HFF-Myc (cell line): ENCODE data around the gene RMDN2.

Source experiments
- DNase-seq: peaks from one replicate; pipeline ENCODE4 v3.0.0-alpha.2; 2011; ENCODE audit warnings: low read depth; ENCODE audit errors: extremely low read depth
- H3K4me3 ChIP-seq: replicated peaks from 2 replicates; pipeline ENCODE4 v1.5.1; 2011; ENCODE audit warnings: low read depth, mild to moderate bottlenecking, control low read depth, low read length
- CTCF ChIP-seq: IDR thresholded peaks from 2 replicates; pipeline ENCODE4 v1.5.1; 2012; ENCODE audit warnings: mild to moderate bottlenecking, low read depth, low read length, control low read depth; ENCODE audit errors: missing control alignments

The RMDN2 gene, protein sequence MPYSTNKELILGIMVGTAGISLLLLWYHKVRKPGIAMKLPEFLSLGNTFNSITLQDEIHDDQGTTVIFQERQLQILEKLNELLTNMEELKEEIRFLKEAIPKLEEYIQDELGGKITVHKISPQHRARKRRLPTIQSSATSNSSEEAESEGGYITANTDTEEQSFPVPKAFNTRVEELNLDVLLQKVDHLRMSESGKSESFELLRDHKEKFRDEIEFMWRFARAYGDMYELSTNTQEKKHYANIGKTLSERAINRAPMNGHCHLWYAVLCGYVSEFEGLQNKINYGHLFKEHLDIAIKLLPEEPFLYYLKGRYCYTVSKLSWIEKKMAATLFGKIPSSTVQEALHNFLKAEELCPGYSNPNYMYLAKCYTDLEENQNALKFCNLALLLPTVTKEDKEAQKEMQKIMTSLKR

GRCh38 chr2:37925063-37925897 is at the start of gene RMDN2:
Gene RMDN2, plus strand, starts transcription at chr2:37925287. Its CDS starts 3,991 bp downstream, at chr2:37929278.
- TF ChIP-seq CTCF: no peak
- DNase-seq: peak; percentile 72

DNA sequence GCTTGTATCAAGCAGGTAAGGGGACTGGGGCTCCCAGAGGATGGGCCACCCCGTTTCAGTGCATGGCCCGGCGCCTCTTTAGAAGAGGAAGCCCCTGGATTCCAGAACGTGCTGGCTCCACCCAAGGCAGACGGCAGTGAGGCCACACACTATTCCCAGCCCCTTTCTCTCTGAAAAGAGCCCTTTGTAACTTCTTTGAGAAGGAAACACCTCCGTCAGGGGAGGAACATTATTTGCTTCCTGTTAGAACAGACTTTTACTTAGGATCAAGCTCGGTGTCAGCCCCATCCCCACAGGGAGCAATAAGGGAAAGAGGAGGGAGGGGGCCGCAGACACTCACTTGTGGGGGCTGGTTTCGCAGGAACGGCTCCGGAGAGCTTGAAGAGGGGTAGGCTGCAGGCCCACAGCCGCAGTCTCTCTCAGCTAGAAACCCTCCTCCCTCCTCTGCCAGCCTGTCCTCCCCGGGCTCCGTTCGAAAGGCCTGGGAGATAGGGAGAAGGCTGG is 49.6 kb upstream of the RMDN2 start:
- DNase-seq: no peak
- no peak overlapping the region for H3K4me3 ChIP-seq
- TF ChIP-seq CTCF: no peak

More at GRCh38 chr2:37925063-37925897, at the start of gene RMDN2:
- peak within 1 kb of the TSS; percentile 71 for H3K4me3 ChIP-seq

DNA sequence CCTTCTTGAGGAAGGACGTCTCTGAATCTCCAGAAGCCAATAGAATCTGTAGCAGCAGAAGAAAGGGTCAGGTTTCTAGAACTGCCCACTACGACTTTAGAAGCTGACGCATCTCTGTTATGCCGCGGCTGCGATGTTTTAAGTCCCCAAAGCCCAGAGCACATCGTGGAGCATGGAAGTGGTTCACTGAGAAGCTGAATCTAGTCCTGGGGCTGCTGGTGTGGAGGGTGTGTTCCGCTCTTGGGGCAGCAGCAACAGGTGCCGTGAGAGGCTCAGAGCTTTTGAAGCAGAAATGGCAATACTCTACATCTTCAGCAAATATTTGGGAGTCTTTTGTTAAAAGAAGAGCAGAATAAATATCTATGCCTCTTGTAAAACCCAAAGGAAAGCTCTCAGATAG is 48.9 kb upstream of the RMDN2 start:
- H3K4me3 ChIP-seq: no peak overlapping the region
- no peak for DNase-seq
- no peak for TF ChIP-seq CTCF

- no peak overlapping the region for H3K4me3 ChIP-seq
- peak; percentile 47 for DNase-seq
- TF ChIP-seq CTCF: peak; percentile 55
These were observed 47.4 kb upstream of the RMDN2 start for GRCh38 chr2:37877457-37878315.

- H3K4me3 ChIP-seq: no peak overlapping the region
- no peak for TF ChIP-seq CTCF
- no peak for DNase-seq
These were observed 46.6 kb upstream of the RMDN2 start for GRCh38 chr2:37878536-37878935.

- no peak for DNase-seq
- H3K4me3 ChIP-seq: no peak overlapping the region
- TF ChIP-seq CTCF: no peak
These were observed 44.5 kb upstream of the RMDN2 start for GRCh38 chr2:37880551-37880950.
